LNCaP clone FGC (cell line): ENCODE measurements around the gene SLIRP.

ENCODE experiments used
- DNase-seq: peaks from one replicate; pipeline ENCODE4 v3.0.0-alpha.2; 2011; ENCODE audit warnings: low read depth
- H3K4me3 ChIP-seq: 2 replicates; pipeline ENCODE4 v1.5.1; 2011; ENCODE audit warnings: mild to moderate bottlenecking, low read depth, low read length, control low read depth
- CTCF ChIP-seq: IDR thresholded peaks from 2 replicates; pipeline ENCODE4 v1.5.1; 2012; ENCODE audit warnings: mild to moderate bottlenecking; ENCODE audit not compliant: control insufficient read depth, insufficient read depth; ENCODE audit errors: extremely low read depth

Gene SLIRP

GRCh38 chr14:77709412-77709811 is 1.5 kb downstream of the SLIRP start:
- no peak for TF ChIP-seq CTCF
- peak overlapping the region; percentile 98 for H3K4me3 ChIP-seq
- no peak for DNase-seq

GRCh38 chr14:77710364-77710763 is 2.5 kb downstream of the SLIRP start:
- DNase-seq, result no peak
- TF ChIP-seq CTCF, result no peak
- H3K4me3 ChIP-seq, result no peak overlapping the region

GRCh38 chr14:77714926-77715325 is 7.0 kb downstream of the SLIRP start:
- DNase-seq, result no peak
- no peak for TF ChIP-seq CTCF
- no peak overlapping the region for H3K4me3 ChIP-seq

- no peak for DNase-seq
- no peak for TF ChIP-seq CTCF
- no peak overlapping the region for H3K4me3 ChIP-seq
Measured at GRCh38 chr14:77717608-77718305, 9.9 kb downstream of the SLIRP start.

GRCh38 chr14:77721437-77721836 is 13.5 kb downstream of the SLIRP start:
- no peak for TF ChIP-seq CTCF
- DNase-seq, result no peak
- no peak overlapping the region for H3K4me3 ChIP-seq

- no peak for DNase-seq
- no peak overlapping the region for H3K4me3 ChIP-seq
- TF ChIP-seq CTCF, result no peak
Measured at GRCh38 chr14:77722301-77722700, 14.4 kb downstream of the SLIRP start.

- DNase-seq, result no peak
- TF ChIP-seq CTCF, result no peak
- no peak overlapping the region for H3K4me3 ChIP-seq
Measured at GRCh38 chr14:77730976-77731497, 23.1 kb downstream of the SLIRP start.
